Ascending aorta (tissue), 2 donors: ENCODE results near the gene CLK3. TPM values are rescaled to one million over a fixed set of nuclear protein-coding genes. Genes with fewer than 3 reads are reported as not detected.

Source experiments
- DNase-seq, 2 donors: peaks; one replicate each; pipeline ENCODE4 v3.0.0-alpha.2; 2019; ENCODE audit warnings: low spot score in 2 of 2
- H3K27ac ChIP-seq, 2 donors: fragments of 200-600 bp; sonication (generic); one replicate each; pipeline ENCODE4 v1.5.1; 2016 to 2017; ENCODE audit warnings: mild to moderate bottlenecking in 1 of 2
- H3K27me3 ChIP-seq: fragments of 200-600 bp; sonication (generic); one replicate; pipeline ENCODE4 v1.5.1; 2017
- H3K36me3 ChIP-seq, 2 donors: fragments of 200-600 bp; sonication (generic); one replicate each; pipeline ENCODE4 v1.5.1; 2016
- H3K4me1 ChIP-seq, 2 donors: fragments of 200-600 bp; sonication (generic); one replicate each; pipeline ENCODE4 v1.5.1; 2016 to 2017; ENCODE audit warnings: mild to moderate bottlenecking in 1 of 2
- H3K4me3 ChIP-seq, 2 donors: fragments of 200-600 bp; sonication (generic); one replicate each; pipeline ENCODE4 v1.5.1; 2016 to 2017; ENCODE audit warnings: mild to moderate bottlenecking in 1 of 2
- H3K9me3 ChIP-seq, 2 donors: fragments of 200-600 bp; sonication (generic); one replicate each; pipeline ENCODE4 v1.5.1; 2016
- intact Hi-C: fragments of 100-400 bp; cut with DNase I; formaldehyde crosslinking; loops from one replicate; pipeline ENCODE4 v1.15.1; 2023
- total RNA-seq: library from RNA; depleted of rRNA; stranded (reverse); fragments of >200 nt; gene quantifications from one replicate; pipeline ENCODE4 v1.1.0, GENCODE V29; 2016
- TF ChIP-seq, protein P1 (sequence below), 3 experiments: fragments of 200-600 bp in 2 of 3; fragments of 450-650 bp in 1 of 3; sonication (generic) in 2 of 3; IDR thresholded peaks; one replicate each; pipeline ENCODE4 v1.5.1; 2016 to 2019; ENCODE audit warnings: antibody characterized with exemption in 3 of 3, mild to moderate bottlenecking in 1 of 3, moderate library complexity in 1 of 3

CLK3 gene
- total RNA-seq, 1 donor from 2014 or later = 154 TPM

DNA sequence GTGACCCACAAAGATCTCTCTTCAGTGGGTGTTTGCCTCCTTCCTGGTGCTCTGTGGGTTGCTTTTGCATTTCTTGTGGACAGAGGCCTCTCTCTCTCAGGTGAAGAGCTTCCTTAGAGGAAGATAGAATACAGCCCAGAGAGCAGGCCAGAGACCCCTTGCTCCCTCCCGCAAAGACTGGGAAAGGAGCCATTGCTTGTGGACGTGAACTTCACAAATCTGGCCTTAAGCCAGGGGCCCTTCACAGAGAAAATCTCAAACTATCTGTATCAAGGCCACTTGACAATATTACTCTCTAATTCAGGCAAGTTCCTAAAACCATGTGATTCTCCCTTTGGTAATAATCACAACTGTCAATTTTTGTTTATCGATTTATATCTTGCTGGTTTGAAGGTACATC lies 30.4 kb upstream of the CLK3 start:
- TF ChIP-seq, protein P1, sequence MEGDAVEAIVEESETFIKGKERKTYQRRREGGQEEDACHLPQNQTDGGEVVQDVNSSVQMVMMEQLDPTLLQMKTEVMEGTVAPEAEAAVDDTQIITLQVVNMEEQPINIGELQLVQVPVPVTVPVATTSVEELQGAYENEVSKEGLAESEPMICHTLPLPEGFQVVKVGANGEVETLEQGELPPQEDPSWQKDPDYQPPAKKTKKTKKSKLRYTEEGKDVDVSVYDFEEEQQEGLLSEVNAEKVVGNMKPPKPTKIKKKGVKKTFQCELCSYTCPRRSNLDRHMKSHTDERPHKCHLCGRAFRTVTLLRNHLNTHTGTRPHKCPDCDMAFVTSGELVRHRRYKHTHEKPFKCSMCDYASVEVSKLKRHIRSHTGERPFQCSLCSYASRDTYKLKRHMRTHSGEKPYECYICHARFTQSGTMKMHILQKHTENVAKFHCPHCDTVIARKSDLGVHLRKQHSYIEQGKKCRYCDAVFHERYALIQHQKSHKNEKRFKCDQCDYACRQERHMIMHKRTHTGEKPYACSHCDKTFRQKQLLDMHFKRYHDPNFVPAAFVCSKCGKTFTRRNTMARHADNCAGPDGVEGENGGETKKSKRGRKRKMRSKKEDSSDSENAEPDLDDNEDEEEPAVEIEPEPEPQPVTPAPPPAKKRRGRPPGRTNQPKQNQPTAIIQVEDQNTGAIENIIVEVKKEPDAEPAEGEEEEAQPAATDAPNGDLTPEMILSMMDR (IDR thresholded peaks at IDR 0.05) = no peak
- no peak overlapping the region for H3K27ac ChIP-seq
- DNase-seq = peak in 1 of 2 donors; percentile 41
- intact Hi-C loops = no loop called here
- peaks cover 0 to 8% of the 10 kb centered on the region in 2 donors for H3K4me1 ChIP-seq
- no peaks in the 10 kb centered on the region for H3K9me3 ChIP-seq
- H3K27me3 ChIP-seq = no peaks in the 10 kb centered on the region
- peaks cover 0 to 28% of the 10 kb centered on the region in 2 donors for H3K36me3 ChIP-seq
- no peak overlapping the region for H3K4me3 ChIP-seq

DNA sequence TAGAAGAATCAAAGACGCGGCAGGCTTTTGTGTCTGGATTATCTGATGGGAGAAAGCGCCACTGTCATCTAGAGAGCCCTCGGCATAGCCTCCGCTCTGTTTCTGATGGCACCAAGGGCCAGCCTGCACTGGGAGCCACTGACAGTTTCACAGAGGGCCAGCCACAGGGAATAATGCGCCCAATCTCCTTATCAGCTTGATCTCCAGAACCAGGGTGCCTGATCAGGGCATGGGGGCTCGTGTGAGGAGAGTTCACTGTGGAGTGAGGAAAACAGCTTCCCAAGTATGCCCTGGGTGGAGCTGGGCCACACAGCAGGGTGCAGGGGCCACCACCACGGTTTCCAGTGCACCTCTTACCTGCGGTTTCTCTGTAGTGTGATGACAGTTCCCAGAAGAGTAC lies 29.8 kb upstream of the CLK3 start:
- DNase-seq = no peak
- Histone ChIP-seq H3K9me3 (no peaks in the 10 kb centered on the region), H3K27ac (no peak overlapping the region), H3K36me3 (peaks cover 2 to 28% of the 10 kb centered on the region in 2 donors), H3K4me1 (peaks cover 0 to 8% of the 10 kb centered on the region in 2 donors), H3K27me3 (no peaks in the 10 kb centered on the region), H3K4me3 (no peak overlapping the region)
- TF ChIP-seq, protein P1 (IDR thresholded peaks at IDR 0.05) = no peak
- intact Hi-C loops = no loop called here

DNA sequence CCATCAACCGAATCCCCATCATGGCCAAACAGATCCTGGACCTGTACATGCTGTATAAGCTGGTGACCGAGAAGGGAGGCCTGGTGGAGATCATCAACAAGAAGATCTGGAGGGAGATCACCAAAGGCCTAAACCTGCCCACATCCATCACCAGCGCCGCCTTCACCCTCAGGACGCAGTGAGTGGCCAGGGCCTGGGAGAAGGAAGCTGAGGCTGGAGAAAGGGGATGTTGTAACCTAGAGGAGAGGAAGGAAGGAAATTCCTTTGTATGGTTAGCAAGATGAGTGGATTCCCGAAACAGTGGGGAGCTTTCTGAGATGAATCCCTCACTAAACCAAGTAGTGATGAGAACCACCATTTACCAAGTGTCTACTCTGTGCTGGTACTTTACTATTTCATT lies 25.8 kb upstream of the CLK3 start:
- TF ChIP-seq, protein P1 (IDR thresholded peaks at IDR 0.05) = no peak
- Histone ChIP-seq H3K27me3 (no peaks in the 10 kb centered on the region), H3K27ac (peak overlapping the region; percentile 23 to 54), H3K36me3 (peaks cover 36 to 49% of the 10 kb centered on the region in 2 donors), H3K4me1 (peaks cover 0 to 8% of the 10 kb centered on the region in 2 donors), H3K4me3 (no peak overlapping the region), H3K9me3 (no peaks in the 10 kb centered on the region)
- intact Hi-C loops = loop anchor here (2.0 kb wide), 1 partner anchor 25 kb away; the partner anchor contains the start of gene CLK3
- DNase-seq = no peak

DNA sequence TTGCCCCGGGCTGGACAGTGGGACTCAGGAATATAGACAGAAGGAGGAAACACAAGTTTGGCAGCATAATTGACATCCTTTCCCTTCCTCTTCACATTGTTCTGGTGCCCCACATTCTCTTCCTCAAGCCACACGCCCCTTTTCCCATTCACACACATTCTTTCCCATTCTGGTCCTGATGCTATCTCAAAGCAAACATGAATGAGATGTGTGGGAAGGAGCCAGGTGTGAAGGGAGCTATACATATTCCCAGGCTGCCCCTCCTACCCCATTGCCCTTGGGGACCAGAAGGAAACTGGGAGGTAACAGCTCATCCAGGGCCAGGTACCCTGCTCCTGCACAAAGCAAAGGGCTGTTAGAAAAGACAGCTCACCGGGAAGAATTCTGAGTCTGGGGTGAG lies 23.4 kb upstream of the CLK3 start:
- no peaks in the 10 kb centered on the region for H3K9me3 ChIP-seq
- intact Hi-C loops = no loop called here
- DNase-seq = no peak
- TF ChIP-seq, protein P1 (IDR thresholded peaks at IDR 0.05) = no peak
- no peaks in the 10 kb centered on the region for H3K27me3 ChIP-seq
- H3K27ac ChIP-seq = no peak overlapping the region
- no peak overlapping the region for H3K4me3 ChIP-seq
- H3K36me3 ChIP-seq = peaks cover 36 to 55% of the 10 kb centered on the region in 2 donors
- peaks cover 0 to 8% of the 10 kb centered on the region in 2 donors for H3K4me1 ChIP-seq

DNA sequence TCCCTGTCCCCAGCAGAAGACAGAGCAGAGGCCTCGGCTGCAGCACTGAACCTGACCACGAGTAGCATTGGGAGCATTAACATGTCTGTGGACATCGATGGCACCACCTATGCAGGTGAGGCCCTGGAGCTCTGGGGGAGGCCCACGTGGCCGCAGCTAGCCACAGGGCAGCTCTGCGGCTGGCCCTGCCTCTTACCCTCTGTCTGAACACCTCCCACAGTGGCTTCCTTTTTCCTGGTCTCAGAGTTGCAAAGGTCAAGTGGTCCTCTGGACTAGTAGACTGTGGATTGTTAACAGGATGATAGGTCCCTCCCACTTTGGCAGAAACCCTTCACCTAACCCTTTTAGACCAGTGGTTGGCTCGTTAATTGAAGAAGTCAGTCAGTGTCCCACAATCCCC lies 22.5 kb upstream of the CLK3 start:
- Histone ChIP-seq H3K27ac (no peak overlapping the region), H3K27me3 (no peaks in the 10 kb centered on the region), H3K4me3 (no peak overlapping the region), H3K4me1 (peaks cover 0 to 8% of the 10 kb centered on the region in 2 donors), H3K36me3 (peaks cover 36 to 55% of the 10 kb centered on the region in 2 donors), H3K9me3 (no peaks in the 10 kb centered on the region)
- intact Hi-C loops = no loop called here
- no peak for DNase-seq
- TF ChIP-seq, protein P1 (IDR thresholded peaks at IDR 0.05) = no peak

DNA sequence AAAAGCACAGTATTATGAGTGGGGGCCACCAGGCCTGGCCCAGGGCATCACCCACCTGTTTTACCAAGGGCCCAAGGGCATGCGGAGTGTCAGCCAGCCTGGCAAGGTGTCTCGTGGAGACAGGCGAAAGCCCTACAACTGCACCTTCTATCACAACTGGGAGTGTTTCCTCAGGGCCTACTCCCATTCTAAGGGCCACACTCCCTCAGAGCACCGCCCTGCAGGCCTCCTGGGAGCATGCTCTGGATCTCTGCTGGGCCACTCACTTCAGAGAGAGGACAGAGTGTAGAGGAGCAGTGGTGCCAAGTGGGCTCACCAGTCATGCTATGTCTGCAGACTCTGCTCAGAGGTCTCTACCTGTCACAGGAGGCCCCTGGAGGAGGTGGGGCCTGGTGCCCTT lies 21.2 kb upstream of the CLK3 start:
- Histone ChIP-seq H3K36me3 (peaks cover 36 to 55% of the 10 kb centered on the region in 2 donors), H3K4me3 (no peak overlapping the region), H3K27ac (no peak overlapping the region), H3K9me3 (no peaks in the 10 kb centered on the region), H3K27me3 (no peaks in the 10 kb centered on the region), H3K4me1 (peaks cover 0 to 6% of the 10 kb centered on the region in 2 donors)
- TF ChIP-seq, protein P1 (IDR thresholded peaks at IDR 0.05) = no peak
- intact Hi-C loops = no loop called here
- DNase-seq = no peak
